Trophoblast cell (in vitro differentiated cells and primary cell): ENCODE measurements around the gene LIN28A.

Source experiments
- DNase-seq, 2 donors: peaks; one replicate each; pipeline ENCODE4 v3.0.0-alpha.2; 2016
- H2AFZ ChIP-seq: 2 replicates; pipeline ENCODE4 v1.6.1; 2013; ENCODE audit warnings: low read length, moderate library complexity, mild to moderate bottlenecking; ENCODE audit not compliant: insufficient read depth, poor library complexity
- H2AK5ac ChIP-seq: 2 replicates; pipeline ENCODE4 v1.6.1; 2013; ENCODE audit warnings: mild to moderate bottlenecking, low read length
- H2BK120ac ChIP-seq: 2 replicates; pipeline ENCODE4 v1.6.1; 2013; ENCODE audit warnings: low read length, mild to moderate bottlenecking, moderate library complexity; ENCODE audit not compliant: insufficient read depth, poor library complexity
- H2BK12ac ChIP-seq: 2 replicates; pipeline ENCODE4 v1.6.1; 2013; ENCODE audit warnings: mild to moderate bottlenecking, low read length, moderate library complexity
- H2BK5ac ChIP-seq: 2 replicates; pipeline ENCODE4 v1.6.1; 2013; ENCODE audit warnings: low read length, low read depth, moderate library complexity, mild to moderate bottlenecking; ENCODE audit not compliant: poor library complexity
- H3K14ac ChIP-seq: 2 replicates; pipeline ENCODE4 v1.6.1; 2013; ENCODE audit warnings: mild to moderate bottlenecking, low read length
- H3K18ac ChIP-seq: 2 replicates; pipeline ENCODE4 v1.6.1; 2013; ENCODE audit warnings: mild to moderate bottlenecking, low read length
- H3K23ac ChIP-seq: 2 replicates; pipeline ENCODE4 v1.6.1; 2013; ENCODE audit warnings: low read length
- H3K27ac ChIP-seq: 2 replicates; pipeline ENCODE4 v1.5.1; 2013; ENCODE audit warnings: low read depth, mild to moderate bottlenecking, inconsistent platforms, low read length, moderate library complexity
- H3K27me3 ChIP-seq: 2 replicates; pipeline ENCODE4 v1.6.1; 2013; ENCODE audit warnings: inconsistent platforms, mild to moderate bottlenecking, low read length, moderate library complexity; ENCODE audit not compliant: insufficient read depth
- H3K36me3 ChIP-seq, 2 experiments: 1 replicate in 1 of 2; 2 replicates in 1 of 2; pipeline ENCODE4 v1.6.1; 2013; ENCODE audit warnings: low read length in 2 of 2, mild to moderate bottlenecking in 2 of 2, moderate library complexity in 1 of 2; ENCODE audit not compliant: insufficient read depth in 2 of 2, control insufficient read depth in 1 of 2
- H3K4ac ChIP-seq: 2 replicates; pipeline ENCODE4 v1.6.1; 2013; ENCODE audit warnings: low read depth, mild to moderate bottlenecking, low read length, moderate library complexity
- H3K4me1 ChIP-seq, 2 experiments: 1 replicate in 1 of 2; 2 replicates in 1 of 2; pipeline ENCODE4 v1.6.1; 2013; ENCODE audit warnings: low read length in 2 of 2, mild to moderate bottlenecking in 2 of 2, moderate library complexity in 1 of 2; ENCODE audit not compliant: insufficient read depth in 2 of 2, control insufficient read depth in 1 of 2
- H3K4me2 ChIP-seq: 2 replicates; pipeline ENCODE4 v1.6.1; 2013; ENCODE audit warnings: inconsistent platforms, mild to moderate bottlenecking, low read length, moderate library complexity
- H3K4me3 ChIP-seq: 2 replicates; pipeline ENCODE4 v1.5.1; 2013; ENCODE audit warnings: mild to moderate bottlenecking, low read depth, low read length, inconsistent platforms
- H3K79me1 ChIP-seq: one replicate; pipeline ENCODE4 v1.6.1; 2013; ENCODE audit warnings: low read length
- H3K79me2 ChIP-seq: 2 replicates; pipeline ENCODE4 v1.6.1; 2013; ENCODE audit warnings: low read length, mild to moderate bottlenecking; ENCODE audit not compliant: control insufficient read depth, insufficient read depth, poor library complexity
- H3K9ac ChIP-seq: 2 replicates; pipeline ENCODE4 v1.6.1; 2013; ENCODE audit warnings: mild to moderate bottlenecking, low read length
- H3K9me3 ChIP-seq: 2 replicates; pipeline ENCODE4 v1.6.1; 2013; ENCODE audit warnings: low read depth, mild to moderate bottlenecking, control low read depth, inconsistent platforms, low read length; ENCODE audit not compliant: insufficient read depth
- H4K12ac ChIP-seq: 2 replicates; pipeline ENCODE4 v1.6.1; 2013; ENCODE audit warnings: low read depth, mild to moderate bottlenecking, low read length, moderate library complexity
- H4K8ac ChIP-seq: 2 replicates; pipeline ENCODE4 v1.6.1; 2013; ENCODE audit warnings: low read depth, mild to moderate bottlenecking, low read length, moderate library complexity
- H4K91ac ChIP-seq: one replicate; pipeline ENCODE4 v1.6.1; 2013; ENCODE audit warnings: low read depth, mild to moderate bottlenecking, low read length, moderate library complexity
- WGBS: extraction: QIAGEN DNeasy Blood & Tissue Kit; methylation state at CpG from one replicate; pipeline ENCODE4 v1.1.7; 2013; ENCODE audit warnings: missing lambda C conversion rate; ENCODE audit not compliant: insufficient read length, insufficient coverage; ENCODE audit errors: extremely low coverage; 5-methylcytosine and 5-hydroxymethylcytosine counted together

LIN28A gene

DNA sequence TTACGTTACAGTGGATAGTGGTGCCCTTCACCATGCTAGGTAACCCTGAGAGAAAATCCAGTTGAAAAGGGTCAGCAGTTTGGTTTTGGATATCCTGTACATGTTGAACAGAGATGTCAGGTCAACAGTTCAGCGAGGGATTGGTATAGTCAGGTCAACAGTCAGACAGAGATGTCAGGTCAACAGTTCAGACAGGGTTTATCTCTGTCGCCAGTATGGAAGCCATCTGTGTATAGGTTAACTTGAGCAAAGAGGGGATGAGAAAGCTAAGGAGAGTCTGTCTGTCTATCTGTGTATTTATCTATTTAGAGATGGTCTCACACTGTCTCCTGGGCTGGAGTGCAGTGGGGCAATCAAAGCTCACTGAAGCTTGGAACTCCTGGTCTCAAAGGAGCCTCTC lies 39.3 kb downstream of the LIN28A start:
- DNase-seq = no peak
- no peak overlapping the region for H4K8ac ChIP-seq
- no peak overlapping the region for H2AK5ac ChIP-seq
- H4K12ac ChIP-seq = no peak overlapping the region
- no peaks in the 10 kb centered on the region for H3K79me1 ChIP-seq
- no peak overlapping the region for H3K4me3 ChIP-seq
- H3K14ac ChIP-seq = no peak overlapping the region
- no peak overlapping the region for H2BK5ac ChIP-seq
- no peaks in the 10 kb centered on the region for H3K79me2 ChIP-seq
- no peak overlapping the region for H3K27ac ChIP-seq
- H4K91ac ChIP-seq = no peak overlapping the region
- H3K4me2 ChIP-seq = no peak overlapping the region
- no peak overlapping the region for H2BK120ac ChIP-seq
- H3K9ac ChIP-seq = no peak overlapping the region
- H3K18ac ChIP-seq = no peak overlapping the region
- H3K23ac ChIP-seq = no peak overlapping the region
- no peak overlapping the region for H2AFZ ChIP-seq
- WGBS = no CpG with 5 or more reads among the region's 3 CpGs
- no peaks in the 10 kb centered on the region for H3K27me3 ChIP-seq
- H2BK12ac ChIP-seq = no peak overlapping the region
- H3K9me3 ChIP-seq = no peaks in the 10 kb centered on the region
- peaks cover 0 to 3% of the 10 kb centered on the region in 2 experiments for H3K4me1 ChIP-seq
- H3K36me3 ChIP-seq = peaks cover 22 to 46% of the 10 kb centered on the region in 2 experiments
- H3K4ac ChIP-seq = no peak overlapping the region

DNA sequence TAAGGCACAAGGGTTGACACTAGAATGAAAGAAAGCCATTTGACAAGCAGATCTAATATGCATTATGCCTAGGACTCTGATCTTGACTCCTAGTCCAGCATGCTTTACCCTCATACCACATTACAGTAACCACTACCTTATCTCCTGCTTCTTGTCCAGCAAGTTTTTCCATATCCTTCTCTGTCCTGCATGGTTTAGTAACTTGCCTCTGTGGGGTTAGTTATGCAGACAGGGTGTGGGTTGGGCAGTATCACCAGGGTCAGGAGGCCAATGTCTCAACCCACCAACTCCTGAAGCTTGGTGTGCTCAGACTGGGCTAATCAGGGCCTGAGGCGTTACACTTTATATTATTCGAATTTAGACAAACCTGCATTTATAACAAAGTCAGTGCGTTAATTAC lies 40.3 kb downstream of the LIN28A start:
- peak; percentile 78 to 88 for DNase-seq
- Histone ChIP-seq H3K79me1 (no peaks in the 10 kb centered on the region), H3K4ac (no peak overlapping the region), H3K14ac (no peak overlapping the region), H4K91ac (no peak overlapping the region), H3K4me1 (peaks cover 0 to 3% of the 10 kb centered on the region in 2 experiments), H3K27me3 (no peaks in the 10 kb centered on the region), H3K23ac (no peak overlapping the region), H2AFZ (no peak overlapping the region), H2BK12ac (no peak overlapping the region), H3K27ac (no peak overlapping the region), H2AK5ac (no peak overlapping the region), H3K9me3 (no peaks in the 10 kb centered on the region), H4K8ac (no peak overlapping the region), H3K4me2 (no peak overlapping the region), H3K18ac (no peak overlapping the region), H4K12ac (no peak overlapping the region), H3K9ac (no peak overlapping the region), H2BK120ac (no peak overlapping the region), H3K4me3 (no peak overlapping the region), H3K79me2 (no peaks in the 10 kb centered on the region), H3K36me3 (peaks cover 25 to 46% of the 10 kb centered on the region in 2 experiments), H2BK5ac (no peak overlapping the region)
- WGBS = no CpG with 5 or more reads among the region's 3 CpGs

DNA sequence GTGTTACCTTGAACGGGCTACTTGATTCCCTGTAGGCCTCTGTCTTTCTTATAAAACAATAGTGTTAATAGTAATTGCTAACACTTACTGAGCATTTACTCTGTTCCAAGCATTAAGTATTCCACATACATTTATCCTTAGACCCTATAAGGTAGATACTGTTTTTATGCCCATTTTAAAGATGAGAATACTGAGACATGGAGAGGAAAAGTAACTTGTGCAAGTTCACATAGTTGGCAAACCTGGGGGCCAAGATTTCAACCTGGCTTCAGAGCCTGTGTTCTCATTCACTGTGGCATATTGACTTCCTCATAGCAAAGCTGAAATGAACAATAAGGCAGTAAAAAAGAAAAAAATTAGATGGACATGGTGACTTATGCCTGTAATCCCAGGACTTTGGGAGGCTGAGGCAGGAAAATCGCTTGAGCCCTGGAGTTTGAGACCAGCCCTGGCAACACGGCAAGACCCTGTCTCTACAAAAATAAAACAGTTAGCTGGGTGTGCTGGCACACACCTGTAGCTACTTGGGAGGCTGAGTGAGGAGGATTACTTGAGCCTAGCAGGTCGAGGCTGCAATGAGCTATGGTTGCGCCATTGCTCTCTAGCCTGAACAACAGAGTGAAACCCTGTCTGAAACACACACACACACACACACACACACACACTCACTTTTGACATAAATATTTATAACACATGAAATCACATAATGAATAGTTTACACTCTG lies 42.0 kb downstream of the LIN28A start:
- Histone ChIP-seq H2BK5ac (no peak overlapping the region), H3K4me1 (peaks cover 0 to 3% of the 10 kb centered on the region in 2 experiments), H3K9me3 (no peaks in the 10 kb centered on the region), H3K27ac (no peak overlapping the region), H3K9ac (no peak overlapping the region), H3K27me3 (no peaks in the 10 kb centered on the region), H3K14ac (no peak overlapping the region), H3K18ac (no peak overlapping the region), H4K91ac (no peak overlapping the region), H3K4me2 (no peak overlapping the region), H3K4me3 (no peak overlapping the region), H4K8ac (no peak overlapping the region), H3K36me3 (peaks cover 22 to 35% of the 10 kb centered on the region in 2 experiments), H3K4ac (no peak overlapping the region), H2BK120ac (no peak overlapping the region), H2AFZ (no peak overlapping the region), H2AK5ac (no peak overlapping the region), H2BK12ac (no peak overlapping the region), H3K23ac (no peak overlapping the region), H3K79me2 (no peaks in the 10 kb centered on the region), H4K12ac (no peak overlapping the region), H3K79me1 (no peaks in the 10 kb centered on the region)
- no peak for DNase-seq
- WGBS = no CpG with 5 or more reads among the region's 5 CpGs

DNA sequence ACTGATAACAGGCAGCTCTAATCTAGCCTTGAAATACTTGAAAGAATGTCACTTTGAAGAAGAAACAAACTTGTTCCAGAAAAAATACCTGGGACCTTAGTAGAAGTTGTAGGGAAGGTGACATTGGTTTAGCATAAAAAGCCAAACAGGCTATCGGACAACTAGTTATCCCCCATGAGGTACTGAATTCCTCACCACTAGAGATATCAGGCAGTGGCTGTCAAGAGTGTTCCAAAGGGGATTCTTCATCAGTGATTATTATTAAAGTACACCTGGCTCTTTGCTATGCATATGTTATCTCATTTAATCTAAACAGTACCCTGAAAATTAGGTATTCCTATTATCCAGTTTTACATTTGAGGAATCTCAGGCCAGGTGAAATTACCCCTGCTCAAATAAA lies 48.5 kb downstream of the LIN28A start:
- Histone ChIP-seq H4K91ac (no peak overlapping the region), H2BK12ac (no peak overlapping the region), H2AFZ (no peak overlapping the region), H3K4ac (no peak overlapping the region), H4K8ac (no peak overlapping the region), H2AK5ac (no peak overlapping the region), H3K79me2 (no peaks in the 10 kb centered on the region), H3K27me3 (no peaks in the 10 kb centered on the region), H3K27ac (no peak overlapping the region), H4K12ac (no peak overlapping the region), H3K9me3 (no peaks in the 10 kb centered on the region), H3K18ac (no peak overlapping the region), H3K79me1 (no peaks in the 10 kb centered on the region), H2BK5ac (no peak overlapping the region), H3K23ac (no peak overlapping the region), H3K9ac (no peak overlapping the region), H3K36me3 (peaks cover 17 to 27% of the 10 kb centered on the region in 2 experiments), H2BK120ac (no peak overlapping the region), H3K4me2 (no peak overlapping the region), H3K4me3 (no peak overlapping the region), H3K14ac (no peak overlapping the region), H3K4me1 (no peaks in the 10 kb centered on the region)
- WGBS = no CpG with 5 or more reads among the region's 1 CpG
- no peak for DNase-seq
